Liver (tissue), 9 donors: ENCODE results near the gene RTN4. TPM values are rescaled to one million over a fixed set of nuclear protein-coding genes. Genes with fewer than 3 reads are reported as not detected.

Experiments used
- DNase-seq: peaks from one replicate; pipeline ENCODE4 v3.0.0-alpha.2; 2017; ENCODE audit warnings: low spot score
- H3K27ac ChIP-seq, 2 donors: one replicate each; pipeline ENCODE4 v1.7.0; 2013; ENCODE audit warnings: inconsistent platforms in 2 of 2, low read length in 2 of 2, control low read depth in 1 of 2, low read depth in 1 of 2, mild to moderate bottlenecking in 1 of 2
- H3K27me3 ChIP-seq, 4 donors: one replicate each; pipeline versions ENCODE4 v1.6.1 to v1.7.0; 2013; ENCODE audit warnings: low read length in 3 of 4, inconsistent platforms in 1 of 4, mild to moderate bottlenecking in 1 of 4, moderate library complexity in 1 of 4; ENCODE audit not compliant: control insufficient read depth in 4 of 4, insufficient read depth in 4 of 4
- H3K36me3 ChIP-seq, 4 donors: one replicate each; pipeline versions ENCODE4 v1.6.1 to v1.7.0; 2013; ENCODE audit warnings: low read length in 3 of 4, mild to moderate bottlenecking in 3 of 4, low read depth in 1 of 4, moderate library complexity in 1 of 4; ENCODE audit not compliant: control insufficient read depth in 4 of 4, insufficient read depth in 3 of 4
- H3K4me1 ChIP-seq, 4 donors: one replicate each; pipeline versions ENCODE4 v1.6.1 to v1.7.0; 2013; ENCODE audit warnings: low read length in 3 of 4, mild to moderate bottlenecking in 3 of 4, moderate library complexity in 1 of 4; ENCODE audit not compliant: control insufficient read depth in 4 of 4, insufficient read depth in 4 of 4
- H3K4me3 ChIP-seq, 3 donors: one replicate each; pipeline versions ENCODE4 v1.6.1 to v1.7.0; 2013; ENCODE audit warnings: low read length in 3 of 3, control low read depth in 1 of 3, low read depth in 1 of 3, mild to moderate bottlenecking in 1 of 3
- H3K9ac ChIP-seq, 2 donors: one replicate each; pipeline ENCODE4 v1.7.0; 2013; ENCODE audit warnings: low read length in 2 of 2, mild to moderate bottlenecking in 2 of 2, moderate library complexity in 2 of 2, control low read depth in 1 of 2, low read depth in 1 of 2
- H3K9me3 ChIP-seq, 4 donors: one replicate each; pipeline versions ENCODE4 v1.6.1 to v1.7.0; 2013; ENCODE audit warnings: low read length in 3 of 4; ENCODE audit not compliant: control insufficient read depth in 4 of 4
- ATF3 ChIP-seq: IDR thresholded peaks from 2 replicates; pipeline ENCODE4 v1.6.1; 2016; ENCODE audit warnings: antibody characterized with exemption
- CTCF ChIP-seq: fragments of 150-350 bp; IDR thresholded peaks from 2 replicates; pipeline ENCODE4 v1.5.1; 2017; ENCODE audit warnings: improper control_type of control experiment, low read depth, low read length; ENCODE audit not compliant: missing input control
- EGR1 ChIP-seq, 2 donors: IDR thresholded peaks; 2 replicates each; pipeline ENCODE4 v1.6.1; 2016 to 2018; ENCODE audit warnings: antibody characterized with exemption in 2 of 2, low read depth in 2 of 2
- FOXA1 ChIP-seq: IDR thresholded peaks from 2 replicates; pipeline ENCODE4 v1.6.1; 2016; ENCODE audit warnings: antibody characterized with exemption
- FOXA2 ChIP-seq: IDR thresholded peaks from 2 replicates; pipeline ENCODE4 v1.6.1; 2016; ENCODE audit warnings: antibody characterized with exemption
- GABPA ChIP-seq, 2 donors: IDR thresholded peaks in 1 of 2; conservative IDR thresholded peaks in 1 of 2; 2 replicates each; pipeline ENCODE4 v1.6.1; 2016; ENCODE audit warnings: antibody characterized with exemption in 2 of 2, mild to moderate bottlenecking in 1 of 2, moderate library complexity in 1 of 2
- HNF4A ChIP-seq, 2 donors: conservative IDR thresholded peaks; 2 replicates each; pipeline ENCODE4 v1.6.1; 2016; ENCODE audit warnings: antibody characterized with exemption in 2 of 2, mild to moderate bottlenecking in 2 of 2
- HNF4G ChIP-seq: IDR thresholded peaks from 2 replicates; pipeline ENCODE4 v1.6.1; 2016; ENCODE audit warnings: antibody characterized with exemption
- JUND ChIP-seq, 2 donors: IDR thresholded peaks; 2 replicates each; pipeline ENCODE4 v1.6.1; 2016; ENCODE audit warnings: antibody characterized with exemption in 2 of 2
- MAX ChIP-seq: IDR thresholded peaks from 2 replicates; pipeline ENCODE4 v1.6.1; 2016; ENCODE audit warnings: antibody characterized with exemption
- RAD21 ChIP-seq, 2 donors: IDR thresholded peaks; 2 replicates each; pipeline ENCODE4 v1.6.1; 2016; ENCODE audit warnings: antibody characterized with exemption in 2 of 2, mild to moderate bottlenecking in 2 of 2
- REST ChIP-seq: IDR thresholded peaks from 2 replicates; pipeline ENCODE4 v1.6.1; 2016; ENCODE audit warnings: antibody characterized with exemption, mild to moderate bottlenecking
- RXRA ChIP-seq, 2 donors: IDR thresholded peaks; 2 replicates each; pipeline ENCODE4 v1.6.1; 2017 to 2018; ENCODE audit warnings: antibody characterized with exemption in 2 of 2, mild to moderate bottlenecking in 1 of 2
- SP1 ChIP-seq: IDR thresholded peaks from 2 replicates; pipeline ENCODE4 v1.6.1; 2018; ENCODE audit warnings: antibody characterized with exemption, mild to moderate bottlenecking
- TAF1 ChIP-seq: conservative IDR thresholded peaks from 2 replicates; pipeline ENCODE4 v1.6.1; 2016; ENCODE audit warnings: antibody characterized with exemption, mild to moderate bottlenecking
- YY1 ChIP-seq: IDR thresholded peaks from 2 replicates; pipeline ENCODE4 v1.6.1; 2016; ENCODE audit warnings: antibody characterized with exemption, mild to moderate bottlenecking
- ZBTB33 ChIP-seq: IDR thresholded peaks from 2 replicates; pipeline ENCODE4 v1.6.1; 2016; ENCODE audit warnings: antibody characterized with exemption
- WGBS: extraction: QIAGEN DNeasy Blood & Tissue Kit; methylation state at CpG from one replicate; pipeline ENCODE4 v1.1.7; 2013; 5-methylcytosine and 5-hydroxymethylcytosine counted together
- polyA plus RNA-seq, 2 donors: library from polyadenylated mRNA; stranded (reverse) in 1 of 2; unstranded in 1 of 2; fragments of 200-250 nt in 1 of 2; fragments of >200 nt in 1 of 2; fragmentation: Nextera tagmentation in 1 of 2; extraction: Ambion mirVana in 1 of 2; gene quantifications; one replicate each; pipeline versions ENCODE4 v1.2.1 to v1.2.3, GENCODE V29; 2013 to 2015
- total RNA-seq, 2 donors: library from RNA; depleted of rRNA; stranded (reverse); fragments of >200 nt; gene quantifications; one replicate each; pipeline ENCODE4 v1.2.3, GENCODE V29; 2014
- donor health status: healthy.
- donor health status: healthy.
- donor health status: healthy.
- donor health status: healthy.
- donor health status: healthy.

The RTN4 gene
- total and polyA plus RNA-seq, 4 donors, result 73.5 to 348 (median 151) TPM

- H3K4me3 ChIP-seq, result no peak overlapping the region
- no peaks in the 10 kb centered on the region for H3K36me3 ChIP-seq
- TF ChIP-seq CTCF (no peak), SP1 (no peak), FOXA2 (no peak), GABPA (IDR thresholded peaks at IDR 0.05 in 1 of 2, conservative IDR thresholded peaks at IDR 0.05 in 1 of 2) (no peak), EGR1 (IDR thresholded peaks at IDR 0.05; ENCODE audit: low read depth in 2 of 2) (no peak), TAF1 (no peak), HNF4A (conservative IDR thresholded peaks at IDR 0.05) (no peak), RXRA (IDR thresholded peaks at IDR 0.05) (no peak), ZBTB33 (no peak), MAX (no peak), FOXA1 (no peak), ATF3 (no peak), YY1 (no peak), HNF4G (no peak), JUND (IDR thresholded peaks at IDR 0.05) (no peak)
- DNase-seq, result no peak
- no peak overlapping the region for H3K9ac ChIP-seq
- H3K27ac ChIP-seq, result no peak overlapping the region
- H3K4me1 ChIP-seq, result peaks cover 0 to 6% (median 0%) of the 10 kb centered on the region in 4 donors
- 77% methylated on average over 9 of the region's 9 CpGs for WGBS
- H3K27me3 ChIP-seq, result no peaks in the 10 kb centered on the region
- no peaks in the 10 kb centered on the region for H3K9me3 ChIP-seq
These were observed 97.2 kb downstream of the RTN4 start for GRCh38 chr2:54952978-54953456.

- no peaks in the 10 kb centered on the region for H3K27me3 ChIP-seq
- H3K4me1 ChIP-seq, result peaks cover 0 to 6% (median 0%) of the 10 kb centered on the region in 4 donors
- TF ChIP-seq YY1, result no peak
- TF ChIP-seq RAD21 (IDR thresholded peaks at IDR 0.05), result no peak
- no peak for TF ChIP-seq ZBTB33
- TF ChIP-seq HNF4G, result no peak
- no peak for TF ChIP-seq SP1
- TF ChIP-seq TAF1, result no peak
- TF ChIP-seq FOXA2, result no peak
- no peak for TF ChIP-seq MAX
- no peak for TF ChIP-seq ATF3
- TF ChIP-seq REST, result no peak
- H3K27ac ChIP-seq, result no peak overlapping the region
- DNase-seq, result no peak
- WGBS, result 82% methylated on average over 5 of the region's 5 CpGs
- H3K36me3 ChIP-seq, result no peaks in the 10 kb centered on the region
- H3K4me3 ChIP-seq, result no peak overlapping the region
- H3K9ac ChIP-seq, result no peak overlapping the region
- H3K9me3 ChIP-seq, result no peaks in the 10 kb centered on the region
These were observed 97.8 kb downstream of the RTN4 start for GRCh38 chr2:54952425-54952824.
